Measurements from ENCODE around the gene TBC1D10A. TPM values are rescaled to one million over a fixed set of nuclear protein-coding genes. Genes with fewer than 3 reads are reported as not detected.

TBC1D10A gene
- total RNA-seq, 2 donors from 2014 or later: 12.1 to 13.7 TPM

DNA sequence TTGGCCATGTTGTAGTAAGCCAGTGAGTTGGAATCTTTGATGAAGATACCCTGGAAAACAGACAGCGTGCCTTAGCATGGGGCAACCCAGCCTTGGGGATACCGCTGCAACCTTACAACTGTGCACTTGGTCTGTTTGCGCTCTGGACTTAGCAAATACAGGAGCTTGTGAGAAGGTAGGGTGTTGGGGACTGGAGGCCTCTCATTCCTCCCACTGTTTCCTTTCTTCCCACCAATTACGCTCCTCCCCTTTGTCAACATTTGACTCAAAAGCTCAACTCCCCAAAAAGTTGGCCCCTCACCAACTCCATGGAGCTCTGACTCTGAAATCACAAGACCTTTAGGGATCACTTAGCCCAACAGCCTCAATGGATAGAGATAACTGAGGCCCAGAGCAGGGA is 7.9 kb upstream of the TBC1D10A start:
- H3K4me1 Mint-ChIP-seq: no peaks in the 10 kb centered on the region
- H3K4me3 Mint-ChIP-seq: no peak overlapping the region
- H3K27ac Mint-ChIP-seq: no peak overlapping the region
- Histone ChIP-seq H3K9me3 (ENCODE audit: control insufficient read depth, low read length) (no peaks in the 10 kb centered on the region), H3K4me3 (ENCODE audit: low read length) (no peak overlapping the region), H3K9ac (ENCODE audit: extremely low read depth, low read length, poor library complexity, severe bottlenecking) (no peak overlapping the region), H3K27me3 (ENCODE audit: control insufficient read depth, insufficient read depth, low read length, poor library complexity, severe bottlenecking) (no peaks in the 10 kb centered on the region), H3K4me1 (ENCODE audit: control insufficient read depth, insufficient read depth, low read length) (no peaks in the 10 kb centered on the region), H3K27ac (ENCODE audit: low read depth, low read length) (no peak overlapping the region), H3K36me3 (ENCODE audit: control insufficient read depth, insufficient read depth, low read length) (peaks cover 78% of the 10 kb centered on the region)
- TF ChIP-seq, protein P1, sequence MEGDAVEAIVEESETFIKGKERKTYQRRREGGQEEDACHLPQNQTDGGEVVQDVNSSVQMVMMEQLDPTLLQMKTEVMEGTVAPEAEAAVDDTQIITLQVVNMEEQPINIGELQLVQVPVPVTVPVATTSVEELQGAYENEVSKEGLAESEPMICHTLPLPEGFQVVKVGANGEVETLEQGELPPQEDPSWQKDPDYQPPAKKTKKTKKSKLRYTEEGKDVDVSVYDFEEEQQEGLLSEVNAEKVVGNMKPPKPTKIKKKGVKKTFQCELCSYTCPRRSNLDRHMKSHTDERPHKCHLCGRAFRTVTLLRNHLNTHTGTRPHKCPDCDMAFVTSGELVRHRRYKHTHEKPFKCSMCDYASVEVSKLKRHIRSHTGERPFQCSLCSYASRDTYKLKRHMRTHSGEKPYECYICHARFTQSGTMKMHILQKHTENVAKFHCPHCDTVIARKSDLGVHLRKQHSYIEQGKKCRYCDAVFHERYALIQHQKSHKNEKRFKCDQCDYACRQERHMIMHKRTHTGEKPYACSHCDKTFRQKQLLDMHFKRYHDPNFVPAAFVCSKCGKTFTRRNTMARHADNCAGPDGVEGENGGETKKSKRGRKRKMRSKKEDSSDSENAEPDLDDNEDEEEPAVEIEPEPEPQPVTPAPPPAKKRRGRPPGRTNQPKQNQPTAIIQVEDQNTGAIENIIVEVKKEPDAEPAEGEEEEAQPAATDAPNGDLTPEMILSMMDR (conservative IDR thresholded peaks at IDR 0.05): no peak
- H3K9me3 Mint-ChIP-seq: no peaks in the 10 kb centered on the region
- no peak for DNase-seq
- H3K27me3 Mint-ChIP-seq (ENCODE audit: insufficient read depth): no peaks in the 10 kb centered on the region
- 99 to 100% methylated on average over 3 to 4 of the region's 4 CpGs for WGBS, 2 experiments (ENCODE audit: insufficient coverage in 1 of 2, insufficient read length in 1 of 2)
- peaks cover 87% of the 10 kb centered on the region for H3K36me3 Mint-ChIP-seq (ENCODE audit: low read depth)

GRCh38 chr22:30333707-30334087 is 7.0 kb upstream of the TBC1D10A start:
- H3K4me3 Mint-ChIP-seq: no peak overlapping the region
- no peaks in the 10 kb centered on the region for H3K9me3 Mint-ChIP-seq
- TF ChIP-seq, protein P1 (conservative IDR thresholded peaks at IDR 0.05): no peak
- Histone ChIP-seq H3K4me1 (ENCODE audit: control insufficient read depth, insufficient read depth, low read length) (no peaks in the 10 kb centered on the region), H3K9ac (ENCODE audit: extremely low read depth, low read length, poor library complexity, severe bottlenecking) (no peak overlapping the region), H3K4me3 (ENCODE audit: low read length) (no peak overlapping the region), H3K27ac (ENCODE audit: low read depth, low read length) (no peak overlapping the region), H3K27me3 (ENCODE audit: control insufficient read depth, insufficient read depth, low read length, poor library complexity, severe bottlenecking) (no peaks in the 10 kb centered on the region), H3K9me3 (ENCODE audit: control insufficient read depth, low read length) (no peaks in the 10 kb centered on the region), H3K36me3 (ENCODE audit: control insufficient read depth, insufficient read depth, low read length) (peaks cover 68% of the 10 kb centered on the region)
- no peak for DNase-seq
- no peaks in the 10 kb centered on the region for H3K27me3 Mint-ChIP-seq (ENCODE audit: insufficient read depth)
- H3K27ac Mint-ChIP-seq: no peak overlapping the region
- H3K36me3 Mint-ChIP-seq (ENCODE audit: low read depth): peaks cover 78% of the 10 kb centered on the region
- no peaks in the 10 kb centered on the region for H3K4me1 Mint-ChIP-seq
- WGBS, 2 experiments (ENCODE audit: insufficient coverage in 1 of 2, insufficient read length in 1 of 2): 90 to 100% methylated on average over 1 to 3 of the region's 3 CpGs

GRCh38 chr22:30332994-30333706 is 6.4 kb upstream of the TBC1D10A start:
- H3K27me3 ChIP-seq (ENCODE audit: control insufficient read depth, insufficient read depth, low read length, poor library complexity, severe bottlenecking): no peaks in the 10 kb centered on the region
- WGBS, 2 experiments (ENCODE audit: insufficient coverage in 1 of 2, insufficient read length in 1 of 2): 86 to 94% methylated on average over 1 to 2 of the region's 2 CpGs
- Mint-ChIP-seq H3K27me3 (ENCODE audit: insufficient read depth) (no peaks in the 10 kb centered on the region), H3K4me1 (no peaks in the 10 kb centered on the region), H3K27ac (no peak overlapping the region), H3K9me3 (no peaks in the 10 kb centered on the region), H3K36me3 (ENCODE audit: low read depth) (peaks cover 73% of the 10 kb centered on the region), H3K4me3 (no peak overlapping the region)
- H3K9me3 ChIP-seq (ENCODE audit: control insufficient read depth, low read length): no peaks in the 10 kb centered on the region
- no peak overlapping the region for H3K9ac ChIP-seq (ENCODE audit: extremely low read depth, low read length, poor library complexity, severe bottlenecking)
- no peak overlapping the region for H3K27ac ChIP-seq (ENCODE audit: low read depth, low read length)
- DNase-seq: no peak
- peaks cover 64% of the 10 kb centered on the region for H3K36me3 ChIP-seq (ENCODE audit: control insufficient read depth, insufficient read depth, low read length)
- no peaks in the 10 kb centered on the region for H3K4me1 ChIP-seq (ENCODE audit: control insufficient read depth, insufficient read depth, low read length)
- TF ChIP-seq, protein P1 (conservative IDR thresholded peaks at IDR 0.05): no peak
- H3K4me3 ChIP-seq (ENCODE audit: low read length): no peak overlapping the region
